ENCODE results near the gene TRERF1.

- no peak for TF ChIP-seq CTCF (IDR thresholded peaks at IDR 0.05)
- TF ChIP-seq POLR2A (IDR thresholded peaks at IDR 0.05): no peak
Measured at GRCh38 chr6:42467651-42468050, 15.9 kb upstream of the TRERF1 start.
